Omental fat pad (tissue), 4 donors: Measurements from ENCODE around the gene ZSCAN25. TPM values are rescaled to one million over a fixed set of nuclear protein-coding genes. Genes with fewer than 3 reads are reported as not detected.

Source experiments
- ATAC-seq: fragments of 150-250 bp; one replicate; pipeline ENCODE4 v1.9.1; 2016; ENCODE audit warnings: mild to moderate bottlenecking, moderate library complexity; ENCODE audit not compliant: low FRiP score
- DNase-seq: peaks from one replicate; pipeline ENCODE4 v3.0.0-alpha.2; 2019; ENCODE audit warnings: low spot score
- total RNA-seq, 4 donors: library from RNA; depleted of rRNA; stranded (reverse); fragments of >200 nt; gene quantifications; one replicate each; pipeline ENCODE4 v1.1.0, GENCODE V29; 2016
- TF ChIP-seq, protein P1 (sequence below), 3 donors: fragments of 450-650 bp; IDR thresholded peaks; one replicate each; pipeline ENCODE4 v1.5.1; 2016 to 2017; ENCODE audit warnings: antibody characterized with exemption in 3 of 3, mild to moderate bottlenecking in 3 of 3, moderate library complexity in 2 of 3

ZSCAN25 gene
- total RNA-seq, 4 donors from 2014 or later, result 9.1 to 21.0 (median 15.0) TPM

DNA sequence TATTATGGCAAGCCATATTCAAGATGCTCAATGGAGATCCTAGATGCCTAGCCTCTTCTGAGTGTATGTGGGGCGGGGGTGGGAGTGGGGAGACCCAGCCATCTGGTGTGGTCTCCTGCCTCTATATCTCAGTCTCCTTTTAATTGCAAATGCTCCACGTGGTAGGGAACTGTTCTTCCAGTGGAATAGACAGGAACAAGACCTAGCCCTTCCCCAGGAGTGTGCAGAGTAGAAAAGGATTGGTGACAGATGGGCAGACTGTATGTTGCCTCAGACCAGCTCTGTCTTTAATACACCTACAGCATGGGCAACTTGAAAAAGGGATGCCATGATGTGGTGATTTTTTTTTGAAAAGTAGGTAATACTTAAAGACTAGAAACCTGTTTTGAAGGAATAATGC, 50.4 kb downstream of the ZSCAN25 start:
- DNase-seq, result no peak
- no peak for ATAC-seq
- TF ChIP-seq, protein P1, sequence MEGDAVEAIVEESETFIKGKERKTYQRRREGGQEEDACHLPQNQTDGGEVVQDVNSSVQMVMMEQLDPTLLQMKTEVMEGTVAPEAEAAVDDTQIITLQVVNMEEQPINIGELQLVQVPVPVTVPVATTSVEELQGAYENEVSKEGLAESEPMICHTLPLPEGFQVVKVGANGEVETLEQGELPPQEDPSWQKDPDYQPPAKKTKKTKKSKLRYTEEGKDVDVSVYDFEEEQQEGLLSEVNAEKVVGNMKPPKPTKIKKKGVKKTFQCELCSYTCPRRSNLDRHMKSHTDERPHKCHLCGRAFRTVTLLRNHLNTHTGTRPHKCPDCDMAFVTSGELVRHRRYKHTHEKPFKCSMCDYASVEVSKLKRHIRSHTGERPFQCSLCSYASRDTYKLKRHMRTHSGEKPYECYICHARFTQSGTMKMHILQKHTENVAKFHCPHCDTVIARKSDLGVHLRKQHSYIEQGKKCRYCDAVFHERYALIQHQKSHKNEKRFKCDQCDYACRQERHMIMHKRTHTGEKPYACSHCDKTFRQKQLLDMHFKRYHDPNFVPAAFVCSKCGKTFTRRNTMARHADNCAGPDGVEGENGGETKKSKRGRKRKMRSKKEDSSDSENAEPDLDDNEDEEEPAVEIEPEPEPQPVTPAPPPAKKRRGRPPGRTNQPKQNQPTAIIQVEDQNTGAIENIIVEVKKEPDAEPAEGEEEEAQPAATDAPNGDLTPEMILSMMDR (IDR thresholded peaks at IDR 0.05), result no peak

- DNase-seq (no peak), ATAC-seq (no peak)
- TF ChIP-seq, protein P1 (IDR thresholded peaks at IDR 0.05), result no peak
Measured at GRCh38 chr7:99668541-99668940, 51.8 kb downstream of the ZSCAN25 start.

- TF ChIP-seq, protein P1 (IDR thresholded peaks at IDR 0.05), result no peak
- no peak for ATAC-seq
Measured at GRCh38 chr7:99669782-99670181, 53.0 kb downstream of the ZSCAN25 start.

DNA sequence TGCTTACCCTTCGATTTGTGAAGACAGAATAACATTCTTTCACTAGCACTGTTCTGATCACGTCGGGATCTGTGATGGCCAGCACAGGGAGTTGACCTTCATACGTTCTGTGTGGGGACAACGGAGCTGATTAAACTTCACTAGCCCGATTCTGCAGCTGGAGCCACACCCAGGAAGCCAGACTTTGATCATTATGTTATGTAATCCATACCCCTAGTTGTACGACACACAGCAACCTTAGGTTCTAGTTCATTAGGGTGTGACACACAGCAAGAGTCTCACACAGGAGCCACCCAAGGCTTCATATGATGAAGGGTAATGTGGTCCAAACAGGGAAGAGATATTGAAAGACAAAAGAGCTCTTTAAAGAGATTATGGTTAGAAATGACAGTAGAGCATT, 55.8 kb downstream of the ZSCAN25 start:
- DNase-seq (no peak), ATAC-seq (no peak)
- TF ChIP-seq, protein P1 (IDR thresholded peaks at IDR 0.05), result no peak

More at GRCh38 chr7:99669782-99670181, 53.0 kb downstream of the ZSCAN25 start:
- no peak for DNase-seq

- DNase-seq (no peak), ATAC-seq (no peak)
- TF ChIP-seq, protein P1 (IDR thresholded peaks at IDR 0.05), result no peak
Measured at GRCh38 chr7:99674995-99675742, 58.4 kb downstream of the ZSCAN25 start.

- no peak for ATAC-seq
- TF ChIP-seq, protein P1 (IDR thresholded peaks at IDR 0.05), result no peak
- DNase-seq, result no peak
Measured at GRCh38 chr7:99677013-99677647, 60.4 kb downstream of the ZSCAN25 start.

- TF ChIP-seq, protein P1 (IDR thresholded peaks at IDR 0.05), result no peak
- DNase-seq, result no peak
- no peak for ATAC-seq
Measured at GRCh38 chr7:99677648-99678045, 60.9 kb downstream of the ZSCAN25 start.
